H9 (cell line): Measurements from ENCODE around the gene SH2D3C. TPM values are rescaled to one million over a fixed set of nuclear protein-coding genes. Genes with fewer than 3 reads are reported as not detected.

Source experiments
- DNase-seq: peaks from one replicate; pipeline ENCODE4 v3.0.0-alpha.2; 2017
- H2AFZ ChIP-seq: one replicate; pipeline ENCODE4 v1.6.1; 2013; ENCODE audit warnings: mild to moderate bottlenecking, low read length, control low read depth, moderate library complexity
- H2AK5ac ChIP-seq: 2 replicates; pipeline ENCODE4 v1.6.1; 2013; ENCODE audit warnings: low read length, control low read depth, mixed read lengths; ENCODE audit not compliant: insufficient read length
- H2BK120ac ChIP-seq: one replicate; pipeline ENCODE4 v1.6.1; 2013; ENCODE audit warnings: low read depth, mild to moderate bottlenecking, low read length, control low read depth, inconsistent platforms; ENCODE audit not compliant: poor library complexity, severe bottlenecking
- H2BK12ac ChIP-seq: 2 replicates; pipeline ENCODE4 v1.6.1; 2013; ENCODE audit warnings: low read length, control low read depth, mixed read lengths, low read depth; ENCODE audit not compliant: insufficient read length
- H2BK15ac ChIP-seq: 2 replicates; pipeline ENCODE4 v1.6.1; 2013; ENCODE audit warnings: low read depth, low read length, control low read depth
- H2BK20ac ChIP-seq: one replicate; pipeline ENCODE4 v1.6.1; 2013; ENCODE audit warnings: low read depth, mild to moderate bottlenecking, low read length, control low read depth, inconsistent platforms; ENCODE audit not compliant: poor library complexity, severe bottlenecking
- H2BK5ac ChIP-seq: 2 replicates; pipeline ENCODE4 v1.6.1; 2013; ENCODE audit warnings: low read length, control low read depth, mixed read lengths; ENCODE audit not compliant: insufficient read length
- H3K14ac ChIP-seq: 2 replicates; pipeline ENCODE4 v1.6.1; 2013; ENCODE audit warnings: low read length, control low read depth; ENCODE audit not compliant: insufficient read depth
- H3K18ac ChIP-seq: 2 replicates; pipeline ENCODE4 v1.6.1; 2013; ENCODE audit warnings: low read depth, mild to moderate bottlenecking, mixed read lengths, low read length, control low read depth; ENCODE audit not compliant: insufficient read length
- H3K23ac ChIP-seq: 2 replicates; pipeline ENCODE4 v1.6.1; 2013; ENCODE audit warnings: low read length, control low read depth, mixed read lengths, low read depth; ENCODE audit not compliant: insufficient read length
- H3K23me2 ChIP-seq: 2 replicates; pipeline ENCODE4 v1.6.1; 2013; ENCODE audit warnings: low read depth, mild to moderate bottlenecking, mixed read lengths, low read length, control low read depth; ENCODE audit not compliant: insufficient read length, poor library complexity, severe bottlenecking
- H3K27ac ChIP-seq: 2 replicates; pipeline ENCODE4 v1.5.1; 2013; ENCODE audit warnings: low read length, control low read depth, mixed read lengths, low read depth; ENCODE audit not compliant: insufficient read length
- H3K27me3 ChIP-seq: 2 replicates; pipeline ENCODE4 v1.6.1; 2013; ENCODE audit warnings: low read length, control low read depth, inconsistent platforms; ENCODE audit not compliant: insufficient read depth
- H3K4ac ChIP-seq: 2 replicates; pipeline ENCODE4 v1.6.1; 2013; ENCODE audit warnings: low read depth, mild to moderate bottlenecking, control low read depth, inconsistent platforms, low read length, moderate library complexity
- H3K4me1 ChIP-seq: 2 replicates; pipeline ENCODE4 v1.6.1; 2013; ENCODE audit warnings: low read length, control low read depth, inconsistent platforms; ENCODE audit not compliant: insufficient read depth
- H3K4me2 ChIP-seq: 2 replicates; pipeline ENCODE4 v1.6.1; 2013; ENCODE audit warnings: low read length, control low read depth, mixed read lengths; ENCODE audit not compliant: insufficient read length, insufficient read depth
- H3K56ac ChIP-seq: 2 replicates; pipeline ENCODE4 v1.6.1; 2013; ENCODE audit warnings: low read depth, mild to moderate bottlenecking, mixed read lengths, low read length, control low read depth; ENCODE audit not compliant: insufficient read length
- H3K79me1 ChIP-seq: 2 replicates; pipeline ENCODE4 v1.6.1; 2013; ENCODE audit warnings: low read depth, mild to moderate bottlenecking, moderate library complexity, low read length, control low read depth, inconsistent platforms; ENCODE audit not compliant: insufficient read depth, poor library complexity, severe bottlenecking
- H3K79me2 ChIP-seq: 2 replicates; pipeline ENCODE4 v1.6.1; 2013; ENCODE audit warnings: low read length, control low read depth, inconsistent platforms; ENCODE audit not compliant: insufficient read depth
- H3K9ac ChIP-seq: 2 replicates; pipeline ENCODE4 v1.6.1; 2013; ENCODE audit warnings: low read length, control low read depth, mixed read lengths; ENCODE audit not compliant: insufficient read length; ENCODE audit errors: extremely low read depth
- H3K9me3 ChIP-seq: one replicate; pipeline ENCODE4 v1.6.1; 2013; ENCODE audit warnings: low read depth, low read length, inconsistent platforms; ENCODE audit not compliant: control insufficient read depth
- H3T11ph ChIP-seq: one replicate; pipeline ENCODE4 v1.6.1; 2013; ENCODE audit warnings: mild to moderate bottlenecking, low read length, control low read depth, inconsistent platforms
- H4K20me1 ChIP-seq: one replicate; pipeline ENCODE4 v1.6.1; 2013; ENCODE audit not compliant: control insufficient read depth, insufficient read length, insufficient read depth
- H4K5ac ChIP-seq: 2 replicates; pipeline ENCODE4 v1.6.1; 2013; ENCODE audit warnings: low read depth, mild to moderate bottlenecking, mixed read lengths, low read length, control low read depth; ENCODE audit not compliant: insufficient read length
- H4K8ac ChIP-seq: replicated peaks from 2 replicates; pipeline ENCODE4 v1.6.1; 2013; ENCODE audit warnings: low read length, control low read depth, mixed read lengths, low read depth; ENCODE audit not compliant: insufficient read length
- H4K91ac ChIP-seq: 2 replicates; pipeline ENCODE4 v1.6.1; 2013; ENCODE audit warnings: low read depth, mild to moderate bottlenecking, moderate library complexity, mixed read lengths, low read length, control low read depth; ENCODE audit not compliant: insufficient read length
- H3K27ac Mint-ChIP-seq, 3 experiments: 2 replicates in 2 of 3; 3 replicates in 1 of 3; pipeline ENCODE4 v1.8.0; 2020 to 2021; ENCODE audit warnings: mixed read lengths in 3 of 3, mild to moderate bottlenecking in 1 of 3, moderate library complexity in 1 of 3
- H3K27me3 Mint-ChIP-seq: 2 replicates; pipeline ENCODE4 v1.8.0; 2021; ENCODE audit warnings: low read depth, mild to moderate bottlenecking, moderate library complexity, mixed read lengths
- H3K36me3 Mint-ChIP-seq, 3 experiments: 2 replicates in 2 of 3; 3 replicates in 1 of 3; pipeline ENCODE4 v1.8.0; 2020 to 2021; ENCODE audit warnings: low read depth in 3 of 3, mixed read lengths in 3 of 3; ENCODE audit not compliant: insufficient read depth in 1 of 3
- H3K4me1 Mint-ChIP-seq, 2 experiments: 2 replicates each; pipeline ENCODE4 v1.8.0; 2020; ENCODE audit warnings: mixed read lengths in 2 of 2
- H3K4me3 Mint-ChIP-seq, 2 experiments: 2 replicates in 1 of 2; 3 replicates in 1 of 2; pipeline ENCODE4 v1.8.0; 2020 to 2021; ENCODE audit warnings: mild to moderate bottlenecking in 2 of 2, mixed read lengths in 2 of 2, moderate library complexity in 1 of 2
- H3K9me3 Mint-ChIP-seq, 2 experiments: 2 replicates in 1 of 2; 3 replicates in 1 of 2; pipeline ENCODE4 v1.8.0; 2020; ENCODE audit warnings: mild to moderate bottlenecking in 2 of 2, mixed read lengths in 2 of 2, moderate library complexity in 1 of 2
- CTCF ChIP-seq: fragments of 200-600 bp; sonication (generic); conservative IDR thresholded peaks from 3 replicates; pipeline ENCODE4 v1.8.0; 2021; ENCODE audit warnings: antibody characterized with exemption, mild to moderate bottlenecking
- WGBS: extraction: QIAGEN DNeasy Blood & Tissue Kit; methylation state at CpG from one replicate; pipeline ENCODE4 v1.1.7; 2013; ENCODE audit warnings: missing lambda C conversion rate, low lambda C conversion rate, mixed read lengths; ENCODE audit not compliant: insufficient read length; ENCODE audit errors: extremely low coverage; 5-methylcytosine and 5-hydroxymethylcytosine counted together
- total RNA-seq: library from RNA; stranded (reverse); gene quantifications from 2 replicates; pipeline ENCODE4 v1.2.1, GENCODE V29; 2021

SH2D3C gene
- total RNA-seq, 1 experiment from 2014 or later: 1.7 TPM

- Histone ChIP-seq H4K5ac (no peak overlapping the region), H3K9me3 (no peaks in the 10 kb centered on the region), H2BK5ac (no peak overlapping the region), H3K4me1 (peaks cover 3% of the 10 kb centered on the region; the same call in 1 of the 2 replicates), H4K91ac (no peak overlapping the region), H4K20me1 (no peaks in the 10 kb centered on the region), H2AFZ (no peak overlapping the region), H2BK20ac (no peak overlapping the region), H3K9ac (no peak overlapping the region), H3K27ac (no peak overlapping the region), H3K23ac (no peak overlapping the region), H3K14ac (no peak overlapping the region), H2BK120ac (no peak overlapping the region), H2BK12ac (no peak overlapping the region), H2BK15ac (no peak overlapping the region), H3K4ac (no peak overlapping the region), H2AK5ac (no peak overlapping the region), H3K79me1 (peaks cover 3% of the 10 kb centered on the region), H3K18ac (no peak overlapping the region), H3T11ph (no peak overlapping the region), H3K79me2 (peaks cover 5% of the 10 kb centered on the region; the same call in 1 of the 2 replicates), H3K23me2 (peaks cover 6% of the 10 kb centered on the region), H4K8ac (no peak overlapping the region), H3K4me2 (no peak overlapping the region), H3K27me3 (no peaks in the 10 kb centered on the region), H3K56ac (no peak overlapping the region)
- no peaks in the 10 kb centered on the region for H3K9me3 Mint-ChIP-seq
- H3K36me3 Mint-ChIP-seq: peaks cover 17 to 30% (median 29%) of the 10 kb centered on the region in 3 experiments
- peak overlapping the region in 1 of 2 experiments; percentile 37; a peak in 2 of 5 replicates for H3K4me3 Mint-ChIP-seq
- H3K4me1 Mint-ChIP-seq: peaks cover 10 to 22% of the 10 kb centered on the region in 2 experiments
- peak; percentile 88 for TF ChIP-seq CTCF
- H3K27ac Mint-ChIP-seq: peak overlapping the region in 2 of 3 experiments; percentile 52 to 86; a peak in 3 of 7 replicates
- DNase-seq: peak; percentile 88
- WGBS: no CpG with 5 or more reads among the region's 8 CpGs
- H3K27me3 Mint-ChIP-seq: no peaks in the 10 kb centered on the region
Measured at GRCh38 chr9:127805620-127806019, 27.2 kb upstream of the SH2D3C start.
